ENCODE results near the gene FRAT2.

Gene FRAT2

GRCh38 chr10:97335188-97335619 is 675 bp upstream of the FRAT2 start:
- Histone ChIP-seq H3K27ac (peak overlapping the region; percentile 100), H3K4me3 (ENCODE audit: low read depth, low read length) (peak overlapping the region; percentile 49), H3K9me3 (ENCODE audit: severe bottlenecking) (no peaks in the 10 kb centered on the region), H3K36me3 (peaks cover 4% of the 10 kb centered on the region; the same call in 1 of the 2 replicates), H3K27me3 (ENCODE audit: insufficient read depth, low read depth, severe bottlenecking) (no peaks in the 10 kb centered on the region)
- TF ChIP-seq, protein P1, sequence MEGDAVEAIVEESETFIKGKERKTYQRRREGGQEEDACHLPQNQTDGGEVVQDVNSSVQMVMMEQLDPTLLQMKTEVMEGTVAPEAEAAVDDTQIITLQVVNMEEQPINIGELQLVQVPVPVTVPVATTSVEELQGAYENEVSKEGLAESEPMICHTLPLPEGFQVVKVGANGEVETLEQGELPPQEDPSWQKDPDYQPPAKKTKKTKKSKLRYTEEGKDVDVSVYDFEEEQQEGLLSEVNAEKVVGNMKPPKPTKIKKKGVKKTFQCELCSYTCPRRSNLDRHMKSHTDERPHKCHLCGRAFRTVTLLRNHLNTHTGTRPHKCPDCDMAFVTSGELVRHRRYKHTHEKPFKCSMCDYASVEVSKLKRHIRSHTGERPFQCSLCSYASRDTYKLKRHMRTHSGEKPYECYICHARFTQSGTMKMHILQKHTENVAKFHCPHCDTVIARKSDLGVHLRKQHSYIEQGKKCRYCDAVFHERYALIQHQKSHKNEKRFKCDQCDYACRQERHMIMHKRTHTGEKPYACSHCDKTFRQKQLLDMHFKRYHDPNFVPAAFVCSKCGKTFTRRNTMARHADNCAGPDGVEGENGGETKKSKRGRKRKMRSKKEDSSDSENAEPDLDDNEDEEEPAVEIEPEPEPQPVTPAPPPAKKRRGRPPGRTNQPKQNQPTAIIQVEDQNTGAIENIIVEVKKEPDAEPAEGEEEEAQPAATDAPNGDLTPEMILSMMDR (IDR thresholded peaks at IDR 0.05; ENCODE audit: low read depth, low read length) = no peak
- DNase-seq = no peak

DNA sequence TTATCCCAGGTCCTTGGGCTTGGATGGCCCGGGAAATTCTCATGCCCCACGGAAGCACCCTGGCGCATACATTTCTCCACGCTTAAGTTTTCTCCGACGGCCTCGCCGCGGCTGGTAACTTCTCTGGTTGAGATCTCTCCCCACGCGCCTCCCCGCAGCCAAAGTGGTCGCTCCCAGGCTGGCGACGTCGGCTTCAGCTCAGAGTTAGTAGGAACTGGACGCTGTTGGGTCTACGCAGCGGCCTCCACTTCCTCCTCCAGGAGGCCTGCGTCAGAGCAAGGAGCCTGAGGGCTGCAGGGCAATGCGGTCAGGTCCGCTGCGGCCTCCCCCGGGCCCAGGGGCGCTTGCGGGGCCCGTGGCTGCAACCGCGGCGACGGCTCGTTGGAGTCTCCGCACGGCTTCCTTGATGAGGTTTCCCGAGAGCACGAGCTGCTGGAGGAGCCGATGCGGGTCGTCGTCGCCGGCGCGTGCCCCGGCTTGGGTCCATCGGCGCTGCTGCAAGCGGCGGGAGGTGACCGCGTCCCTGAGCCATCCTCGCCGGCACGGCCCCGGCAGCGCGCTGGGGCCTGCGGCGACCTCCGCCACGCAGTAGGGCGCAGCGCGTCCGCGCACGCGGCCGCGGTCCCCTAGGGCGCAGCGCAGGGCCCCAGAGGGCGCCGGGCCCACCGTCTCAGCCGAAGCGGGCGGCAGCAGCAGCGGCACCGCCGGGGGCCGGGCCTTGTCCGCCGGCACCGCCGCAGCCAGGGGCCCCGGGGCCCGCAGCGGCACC is 744 bp downstream of the FRAT2 start:
- H3K4me3 ChIP-seq (ENCODE audit: low read depth, low read length) = peak overlapping the region; percentile 49
- H3K27ac ChIP-seq = peak overlapping the region; percentile 47
- TF ChIP-seq, protein P1 (IDR thresholded peaks at IDR 0.05; ENCODE audit: low read depth, low read length) = no peak
- no peak for DNase-seq
- no peaks in the 10 kb centered on the region for H3K9me3 ChIP-seq (ENCODE audit: severe bottlenecking)
- no peaks in the 10 kb centered on the region for H3K27me3 ChIP-seq (ENCODE audit: insufficient read depth, low read depth, severe bottlenecking)
- H3K36me3 ChIP-seq = peaks cover 4% of the 10 kb centered on the region

DNA sequence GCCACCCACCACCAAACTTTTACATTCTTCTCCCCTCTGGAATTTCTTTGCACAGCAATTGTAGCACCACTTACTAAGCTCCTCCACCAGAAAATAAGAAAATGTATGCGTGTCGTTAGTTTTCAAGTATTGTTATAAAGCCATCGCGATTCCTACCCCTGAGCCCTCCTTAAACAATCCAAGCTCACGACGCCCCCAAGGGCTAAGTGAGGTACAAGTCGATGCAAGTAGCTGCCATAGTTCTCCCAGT is 1.3 kb downstream of the FRAT2 start:
- DNase-seq = peak; percentile 39

DNA sequence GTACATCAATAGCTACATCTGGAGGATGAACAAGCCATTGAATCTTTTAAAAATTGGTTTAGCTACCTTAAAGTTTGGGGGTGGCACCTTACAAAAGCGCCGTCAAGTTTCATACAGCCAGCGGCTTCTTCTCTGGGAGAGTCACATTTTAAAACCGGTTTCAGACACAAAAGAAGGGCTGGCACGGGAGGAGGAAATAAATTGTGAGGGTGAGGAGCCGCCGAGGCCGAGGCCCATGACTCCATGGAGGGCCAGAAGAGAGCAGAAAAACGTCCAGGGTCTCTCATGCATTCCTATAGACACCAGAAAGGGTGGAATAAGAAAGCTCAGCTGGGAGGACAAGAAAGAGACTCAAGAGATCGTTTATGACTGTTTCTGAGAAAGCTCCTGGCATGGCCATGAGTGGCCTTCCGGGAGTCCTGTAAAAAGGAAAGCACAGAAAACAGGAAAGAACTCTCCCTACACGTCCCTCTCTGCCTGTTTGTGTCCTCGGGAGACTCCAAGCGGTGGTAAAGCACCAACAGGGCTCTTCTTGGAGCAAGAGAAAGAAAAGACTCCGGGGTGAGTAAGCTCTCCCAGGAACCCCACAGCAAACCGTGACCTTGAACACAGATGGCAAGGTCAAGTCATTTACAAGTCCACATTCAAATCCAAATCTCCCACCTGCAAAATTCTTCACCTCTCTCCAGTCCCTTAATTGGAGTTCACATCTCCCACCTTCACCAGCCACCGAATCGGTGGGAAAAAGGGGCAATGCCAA is 1.8 kb downstream of the FRAT2 start:
- no peak overlapping the region for H3K27ac ChIP-seq
- H3K36me3 ChIP-seq = peaks cover 4% of the 10 kb centered on the region
- H3K4me3 ChIP-seq (ENCODE audit: low read depth, low read length) = peak overlapping the region; percentile 49
- no peak for DNase-seq
- TF ChIP-seq, protein P1 (IDR thresholded peaks at IDR 0.05; ENCODE audit: low read depth, low read length) = no peak
- no peaks in the 10 kb centered on the region for H3K27me3 ChIP-seq (ENCODE audit: insufficient read depth, low read depth, severe bottlenecking)
- H3K9me3 ChIP-seq (ENCODE audit: severe bottlenecking) = no peaks in the 10 kb centered on the region

More for the DNA sequence above, 1.3 kb downstream of the FRAT2 start:
- Histone ChIP-seq H3K27me3 (ENCODE audit: insufficient read depth, low read depth, severe bottlenecking) (no peaks in the 10 kb centered on the region), H3K36me3 (peaks cover 4% of the 10 kb centered on the region), H3K27ac (no peak overlapping the region), H3K9me3 (ENCODE audit: severe bottlenecking) (no peaks in the 10 kb centered on the region), H3K4me3 (ENCODE audit: low read depth, low read length) (peak overlapping the region; percentile 49)
- TF ChIP-seq, protein P1 (IDR thresholded peaks at IDR 0.05; ENCODE audit: low read depth, low read length) = peak; percentile 26; the same call in 1 of the 2 replicates

DNA sequence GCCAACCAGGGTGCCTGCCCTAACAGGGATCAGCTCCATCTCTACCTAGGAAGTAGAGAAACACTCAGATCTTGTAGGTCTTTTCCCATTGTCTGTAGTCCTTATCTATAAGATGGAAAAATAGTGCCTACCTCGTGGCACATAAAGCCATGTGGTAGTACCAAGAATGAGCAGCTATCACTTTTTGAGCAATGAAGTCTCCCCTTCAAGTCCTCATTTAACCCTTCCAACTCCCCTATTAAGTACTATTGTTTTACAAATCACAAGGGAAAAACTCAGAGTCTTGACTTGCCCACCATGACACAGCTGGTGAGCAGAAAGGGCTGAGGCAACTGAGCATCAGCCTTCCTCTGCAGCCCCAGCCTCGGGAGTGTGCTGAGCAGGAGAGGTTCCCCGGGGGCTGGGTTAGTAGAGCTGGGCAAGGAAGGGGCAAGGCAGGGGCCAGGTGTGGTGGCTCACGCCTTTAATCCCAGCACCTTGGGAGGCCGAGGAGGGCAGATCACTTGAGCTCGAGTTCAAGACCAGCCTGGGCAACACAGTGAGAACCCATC is 3.3 kb downstream of the FRAT2 start:
- Histone ChIP-seq H3K9me3 (ENCODE audit: severe bottlenecking) (no peaks in the 10 kb centered on the region), H3K4me3 (ENCODE audit: low read depth, low read length) (no peak overlapping the region), H3K36me3 (peaks cover 4% of the 10 kb centered on the region), H3K27me3 (ENCODE audit: insufficient read depth, low read depth, severe bottlenecking) (no peaks in the 10 kb centered on the region), H3K27ac (no peak overlapping the region)
- TF ChIP-seq, protein P1 (IDR thresholded peaks at IDR 0.05; ENCODE audit: low read depth, low read length) = no peak
- no peak for DNase-seq

Data from WERI-Rb-1 (cell line).